H1 (cell line): Measurements from ENCODE around the gene FAM161A. TPM values are rescaled to one million over a fixed set of nuclear protein-coding genes. Genes with fewer than 3 reads are reported as not detected.

Source experiments
- CTCF ChIA-PET: fragments of 300-600 bp; sonication (Branson Sonifier 250); formaldehyde crosslinking; loops from one replicate; lab custom pipeline; 2021; ENCODE audit not compliant: partially characterized antibody; lab: Charles Lee
- POLR2A ChIA-PET: fragments of 300-600 bp; sonication (Branson Sonifier 250); formaldehyde crosslinking; loops from one replicate; lab custom pipeline; 2021; ENCODE audit warnings: inconsistent platforms; ENCODE audit not compliant: partially characterized antibody; lab: Charles Lee
- DNase-seq, 2 experiments: peaks; one replicate each; pipeline versions ENCODE4 v3.0.0 to v3.0.0-alpha.2; 2010 to 2022; ENCODE audit warnings: low spot score in 2 of 2, low read depth in 1 of 2, mixed read lengths in 1 of 2
- FAIRE-seq: peaks from 2 replicates; lab custom pipeline; 2011; peaks lifted over from hg19 to GRCh38; lab: Jason Lieb, UNC
- H2AFZ ChIP-seq: 2 replicates; pipeline ENCODE4 v1.8.1; 2012; ENCODE audit warnings: low read length, inconsistent platforms
- H2AK5ac ChIP-seq: 2 replicates; pipeline ENCODE4 v1.6.1; 2013; ENCODE audit warnings: low read depth, low read length
- H2BK120ac ChIP-seq: replicated peaks from 2 replicates; pipeline ENCODE3; 2013; ENCODE audit warnings: low read depth, low read length, inconsistent platforms
- H2BK12ac ChIP-seq: 2 replicates; pipeline ENCODE4 v1.6.1; 2013; ENCODE audit warnings: low read depth, low read length
- H2BK15ac ChIP-seq: 2 replicates; pipeline ENCODE4 v1.6.1; 2013; ENCODE audit warnings: low read length
- H2BK20ac ChIP-seq: 2 replicates; pipeline ENCODE4 v1.6.1; 2013; ENCODE audit warnings: low read length
- H2BK5ac ChIP-seq: 2 replicates; pipeline ENCODE4 v1.6.1; 2013; ENCODE audit warnings: low read depth, low read length
- H3K14ac ChIP-seq: 2 replicates; pipeline ENCODE4 v1.6.1; 2013; ENCODE audit warnings: inconsistent platforms; ENCODE audit not compliant: insufficient read length
- H3K18ac ChIP-seq: 2 replicates; pipeline ENCODE4 v1.6.1; 2013; ENCODE audit warnings: low read length; ENCODE audit errors: extremely low read depth
- H3K23ac ChIP-seq: 2 replicates; pipeline ENCODE4 v1.6.1; 2013; ENCODE audit warnings: inconsistent platforms; ENCODE audit not compliant: insufficient read length
- H3K23me2 ChIP-seq: 2 replicates; pipeline ENCODE4 v1.6.1; 2013; ENCODE audit warnings: low read depth, low read length
- H3K27ac ChIP-seq: 2 replicates; pipeline ENCODE4 v1.6.1; 2011; ENCODE audit warnings: low read depth, low read length, inconsistent platforms
- H3K27me3 ChIP-seq, 4 experiments: replicated peaks in 1 of 4; 1 replicate in 1 of 4; 2 replicates in 3 of 4; pipeline versions ENCODE4 v1.6.1 to v1.8.1; 2011 to 2013; ENCODE audit warnings: low read length in 3 of 4, mild to moderate bottlenecking in 3 of 4, inconsistent platforms in 2 of 4, mixed read lengths in 2 of 4, moderate library complexity in 1 of 4; ENCODE audit not compliant: control insufficient read depth in 3 of 4, insufficient read depth in 3 of 4; ENCODE audit errors: extremely low read depth in 1 of 4
- H3K36me3 ChIP-seq, 4 experiments: 2 replicates each; pipeline versions ENCODE4 v1.6.1 to v1.8.1; 2011 to 2013; ENCODE audit warnings: mild to moderate bottlenecking in 4 of 4, low read length in 3 of 4, moderate library complexity in 2 of 4, control low read depth in 1 of 4, inconsistent platforms in 1 of 4; ENCODE audit not compliant: insufficient read depth in 4 of 4, control insufficient read depth in 2 of 4
- H3K4ac ChIP-seq: replicated peaks from 2 replicates; pipeline ENCODE3; 2013; ENCODE audit warnings: low read length, low read depth, mixed read lengths, inconsistent platforms; ENCODE audit not compliant: insufficient read length
- H3K4me1 ChIP-seq, 4 experiments: replicated peaks in 1 of 4; 1 replicate in 1 of 4; 2 replicates in 3 of 4; pipeline versions ENCODE4 v1.6.1 to v1.8.1; 2011 to 2013; ENCODE audit warnings: low read length in 3 of 4, inconsistent platforms in 2 of 4, mixed read lengths in 1 of 4; ENCODE audit not compliant: insufficient read depth in 4 of 4, control insufficient read depth in 3 of 4
- H3K4me2 ChIP-seq, 2 experiments: 2 replicates each; pipeline versions ENCODE4 v1.6.1 to v1.8.1; 2011 to 2013; ENCODE audit warnings: low read depth in 2 of 2, low read length in 2 of 2, control low read depth in 1 of 2, inconsistent platforms in 1 of 2, mild to moderate bottlenecking in 1 of 2; ENCODE audit not compliant: insufficient read depth in 1 of 2
- H3K4me3 ChIP-seq, 4 experiments: fragments of 200-600, 300-600 bp in 1 of 4; sonication (generic), shearing (Covaris generic), sonication (Bioruptor Twin) in 1 of 4; 2 replicates each; pipeline versions ENCODE4 v1.5.1 to v1.8.1; 2011 to 2016; ENCODE audit warnings: low read length in 4 of 4, low read depth in 3 of 4, control low read depth in 2 of 4, inconsistent platforms in 2 of 4, mild to moderate bottlenecking in 2 of 4, mixed read lengths in 1 of 4, moderate library complexity in 1 of 4; ENCODE audit not compliant: insufficient read depth in 2 of 4; ENCODE audit errors: extremely low read depth in 1 of 4
- H3K56ac ChIP-seq: replicated peaks from 2 replicates; pipeline ENCODE3; 2013; ENCODE audit warnings: low read depth, mild to moderate bottlenecking, mixed read lengths, low read length, inconsistent platforms; ENCODE audit not compliant: insufficient read length
- H3K79me1 ChIP-seq: 2 replicates; pipeline ENCODE4 v1.6.1; 2013; ENCODE audit warnings: low read depth, low read length, control low read depth
- H3K79me2 ChIP-seq, 2 experiments: 2 replicates each; pipeline versions ENCODE4 v1.6.1 to v1.8.1; 2012 to 2013; ENCODE audit warnings: low read length in 2 of 2, mild to moderate bottlenecking in 2 of 2, inconsistent platforms in 1 of 2; ENCODE audit not compliant: insufficient read depth in 2 of 2, control insufficient read depth in 1 of 2
- H3K9ac ChIP-seq, 4 experiments: replicated peaks in 1 of 4; 1 replicate in 1 of 4; 2 replicates in 3 of 4; pipeline versions ENCODE4 v1.6.1 to v1.8.1; 2011 to 2013; ENCODE audit warnings: low read depth in 3 of 4, low read length in 3 of 4, control low read depth in 2 of 4, mild to moderate bottlenecking in 2 of 4, moderate library complexity in 2 of 4, inconsistent platforms in 1 of 4; ENCODE audit errors: extremely low read depth in 1 of 4
- H3K9me3 ChIP-seq, 2 experiments: 2 replicates each; pipeline versions ENCODE4 v1.6.1 to v1.8.1; 2012 to 2013; ENCODE audit warnings: mild to moderate bottlenecking in 2 of 2, moderate library complexity in 2 of 2, control low read depth in 1 of 2, inconsistent platforms in 1 of 2, low read depth in 1 of 2, low read length in 1 of 2, mixed read lengths in 1 of 2; ENCODE audit not compliant: insufficient read depth in 2 of 2
- H4K20me1 ChIP-seq, 2 experiments: replicated peaks in 1 of 2; 2 replicates each; pipeline versions ENCODE3 to v1.8.1; 2011 to 2013; ENCODE audit warnings: inconsistent platforms in 2 of 2, low read length in 2 of 2, mild to moderate bottlenecking in 1 of 2; ENCODE audit not compliant: insufficient read depth in 2 of 2, control insufficient read depth in 1 of 2
- H4K5ac ChIP-seq: 2 replicates; pipeline ENCODE4 v1.6.1; 2013; ENCODE audit warnings: low read length, low read depth, mixed read lengths, inconsistent platforms; ENCODE audit not compliant: insufficient read length
- H4K8ac ChIP-seq: 2 replicates; pipeline ENCODE4 v1.8.0; 2013; ENCODE audit warnings: mild to moderate bottlenecking, moderate library complexity, low read length, inconsistent platforms; ENCODE audit not compliant: insufficient read depth; ENCODE audit errors: extremely low read depth
- H4K91ac ChIP-seq: replicated peaks from 2 replicates; pipeline ENCODE3; 2013; ENCODE audit warnings: low read length, mixed read lengths, inconsistent platforms; ENCODE audit not compliant: insufficient read length
- CEBPB ChIP-seq: IDR thresholded peaks from 2 replicates; pipeline ENCODE4 v1.6.1; 2012; ENCODE audit warnings: low read depth, low read length
- CHD2 ChIP-seq: IDR thresholded peaks from 2 replicates; pipeline ENCODE4 v1.6.1; 2012; ENCODE audit warnings: low read length, improper control_type of control experiment
- GABPA ChIP-seq: IDR thresholded peaks from 2 replicates; pipeline ENCODE4 v1.6.1; 2011; ENCODE audit warnings: mild to moderate bottlenecking, low read length, moderate library complexity, borderline replicate concordance; ENCODE audit not compliant: insufficient read depth
- HDAC6 ChIP-seq: IDR thresholded peaks from one replicate; pipeline ENCODE4 v1.7.1; 2012; ENCODE audit warnings: low read depth, mild to moderate bottlenecking, inconsistent platforms, low read length, moderate library complexity
- JUN ChIP-seq: IDR thresholded peaks from 2 replicates; pipeline ENCODE4 v1.6.1; 2011; ENCODE audit warnings: low read depth, mild to moderate bottlenecking, improper control_type of control experiment, low read length
- TAF7 ChIP-seq: optimal IDR thresholded peaks from 2 replicates; pipeline ENCODE3; 2011; ENCODE audit warnings: low read depth, mild to moderate bottlenecking, inconsistent platforms, low read length, moderate library complexity, borderline replicate concordance
- TCF12 ChIP-seq: IDR thresholded peaks from 2 replicates; pipeline ENCODE4 v1.6.1; 2011; ENCODE audit warnings: low read depth, mild to moderate bottlenecking, low read length
- WGBS, 2 experiments: shearing (Covaris generic) in 1 of 2; methylation state at CpG; one replicate each; pipeline versions ENCODE4 v1.1.6 to v1.1.7; 2013 to 2015; ENCODE audit warnings: low lambda C conversion rate in 2 of 2, mixed read lengths in 2 of 2, inconsistent platforms in 1 of 2, low coverage in 1 of 2, missing lambda C conversion rate in 1 of 2; ENCODE audit not compliant: insufficient replicate concordance in 2 of 2, insufficient coverage in 1 of 2, insufficient read length in 1 of 2; ENCODE audit errors: extremely low coverage in 1 of 2, missing lambda C conversion rate in 1 of 2; 5-methylcytosine and 5-hydroxymethylcytosine counted together
- polyA plus RNA-seq, 7 experiments: library from polyadenylated mRNA; depleted of rRNA in 3 of 7; stranded (reverse) in 5 of 7; unstranded in 2 of 7; fragments of >200 nt in 5 of 7; fragments of 200-250 nt in 2 of 7; gene quantifications; 1 replicate in 5 of 7; 2 replicates in 1 of 7; 4 replicates in 1 of 7; pipeline versions ENCODE4 v1.2.1 to v1.2.3, GENCODE V29; 2011 to 2013; ENCODE audit warnings: missing spikeins in 2 of 7, mixed read lengths in 2 of 7
- total RNA-seq: library from RNA; stranded (reverse); fragmentation: NEBNext Ultra II Directional; extraction: Animal tissue kit (Norgen Biotek cat#: 25700); gene quantifications from 2 replicates; pipeline ENCODE4 v1.2.1, GENCODE V29; 2021
- TF ChIP-seq, protein P1 (sequence below): IDR thresholded peaks from 2 replicates; pipeline ENCODE4 v1.6.1; 2012; ENCODE audit warnings: inconsistent platforms

FAM161A gene
- total and polyA plus RNA-seq, 2 of the 8 experiments (the other 6 are each of a cell fraction or from before 2014, with no cell fraction given): 1.6 to 9.7 TPM

DNA sequence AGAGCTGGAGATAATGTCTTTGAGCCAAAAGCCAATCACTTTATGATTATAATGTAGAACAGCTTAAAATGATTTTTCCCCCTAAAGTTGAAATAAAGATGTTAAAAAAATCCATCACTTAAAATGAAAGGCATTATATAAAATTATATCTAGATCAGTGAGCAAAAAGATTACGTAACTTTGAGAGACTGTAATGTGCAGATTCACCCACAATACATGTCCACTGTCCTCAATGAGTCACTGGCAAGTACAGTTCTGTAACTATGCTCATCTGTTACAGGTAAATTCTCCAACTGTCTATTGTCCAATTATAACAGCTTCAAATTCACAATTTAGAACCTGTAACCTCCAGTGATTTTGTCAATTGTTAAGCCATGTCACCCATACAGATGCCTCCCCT, 19.0 kb downstream of the FAM161A start:
- H3K27ac ChIP-seq: no peak overlapping the region
- peaks cover 0 to 3% (median 0%) of the 10 kb centered on the region in 4 experiments; a peak in 1 of 8 replicates for H3K36me3 ChIP-seq
- no peak overlapping the region for H2BK15ac ChIP-seq
- H3K9ac ChIP-seq: no peak overlapping the region
- no peak overlapping the region for H2AFZ ChIP-seq
- ChIA-PET CTCF (interaction anchor here (2.1 kb wide), 1 partner anchor 16 kb away, joined by 9 read pairs; no protein-coding TSS in a partner anchor), POLR2A (no interaction called here)
- H4K20me1 ChIP-seq: no peaks in the 10 kb centered on the region
- no peaks in the 10 kb centered on the region for H3K9me3 ChIP-seq
- H3K23me2 ChIP-seq: no peaks in the 10 kb centered on the region
- H3K4me1 ChIP-seq: no peaks in the 10 kb centered on the region
- H3K23ac ChIP-seq: no peak overlapping the region
- TF ChIP-seq, protein P1, sequence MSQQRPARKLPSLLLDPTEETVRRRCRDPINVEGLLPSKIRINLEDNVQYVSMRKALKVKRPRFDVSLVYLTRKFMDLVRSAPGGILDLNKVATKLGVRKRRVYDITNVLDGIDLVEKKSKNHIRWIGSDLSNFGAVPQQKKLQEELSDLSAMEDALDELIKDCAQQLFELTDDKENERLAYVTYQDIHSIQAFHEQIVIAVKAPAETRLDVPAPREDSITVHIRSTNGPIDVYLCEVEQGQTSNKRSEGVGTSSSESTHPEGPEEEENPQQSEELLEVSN: no peak
- TF ChIP-seq TCF12 (no peak), HDAC6 (no peak), CHD2 (no peak), TAF7 (no peak), JUN (no peak), GABPA (no peak), CEBPB (no peak)
- no peak overlapping the region for H4K5ac ChIP-seq
- no peak overlapping the region for H2BK12ac ChIP-seq
- 84% methylated on average over 1 of the region's 1 CpG; no CpG with 5 or more reads in 1 of the 2 experiments for WGBS, 2 experiments
- H4K8ac ChIP-seq: no peak overlapping the region
- H4K91ac ChIP-seq: no peak overlapping the region
- no peak overlapping the region for H2BK5ac ChIP-seq
- H3K4me2 ChIP-seq: no peak overlapping the region
- H3K4ac ChIP-seq: no peak overlapping the region
- H2BK120ac ChIP-seq: no peak overlapping the region
- H2BK20ac ChIP-seq: no peak overlapping the region
- DNase-seq (no peak), FAIRE-seq (no peak)
- no peak overlapping the region for H2AK5ac ChIP-seq
- H3K56ac ChIP-seq: no peak overlapping the region
- H3K18ac ChIP-seq: no peak overlapping the region
- H3K27me3 ChIP-seq: no peaks in the 10 kb centered on the region
- H3K14ac ChIP-seq: no peak overlapping the region
- no peaks in the 10 kb centered on the region for H3K79me1 ChIP-seq
- H3K79me2 ChIP-seq: no peaks in the 10 kb centered on the region
- no peak overlapping the region for H3K4me3 ChIP-seq
